ENCODE results near the gene SYNDIG1. TPM values are rescaled to one million over a fixed set of nuclear protein-coding genes. Genes with fewer than 3 reads are reported as not detected.

Gene SYNDIG1
- total RNA-seq, 4 donors from 2014 or later: 0.45 TPM; not detected in 3

- intact Hi-C loops (cut with DNase I; ENCODE audit: low total_unique reads): no loop called here
- no peak overlapping the region for H3K4me3 ChIP-seq (ENCODE audit: low read depth, poor library complexity, severe bottlenecking)
- TF ChIP-seq POLR2A (IDR thresholded peaks at IDR 0.05) (no peak), CTCF (IDR thresholded peaks at IDR 0.05) (no peak)
- DNase-seq (ENCODE audit: low spot score in 2 of 2): peak in 1 of 2 donors; percentile 78
- WGBS, 2 donors: 48 to 58% methylated on average over 11 of the region's 11 CpGs
These were observed 8.6 kb downstream of the SYNDIG1 start for GRCh38 chr20:24477831-24478547.

- DNase-seq (ENCODE audit: low spot score in 2 of 2): peak in 1 of 2 donors; percentile 66
- WGBS, 2 donors: 88 to 93% methylated on average over 7 of the region's 7 CpGs
- intact Hi-C loops (cut with DNase I; ENCODE audit: low total_unique reads): no loop called here
- H3K4me3 ChIP-seq (ENCODE audit: low read depth, poor library complexity, severe bottlenecking): no peak overlapping the region
- TF ChIP-seq POLR2A (IDR thresholded peaks at IDR 0.05): no peak
- no peak for TF ChIP-seq CTCF (IDR thresholded peaks at IDR 0.05)
These were observed 9.2 kb downstream of the SYNDIG1 start for GRCh38 chr20:24478584-24478983.

- peak in 1 of 2 donors; percentile 70 for DNase-seq (ENCODE audit: low spot score in 2 of 2)
- 92 to 97% methylated on average over 4 of the region's 4 CpGs for WGBS, 2 donors
- H3K4me3 ChIP-seq (ENCODE audit: low read depth, poor library complexity, severe bottlenecking): no peak overlapping the region
- TF ChIP-seq POLR2A (IDR thresholded peaks at IDR 0.05) (no peak), CTCF (IDR thresholded peaks at IDR 0.05) (no peak)
- intact Hi-C loops (cut with DNase I; ENCODE audit: low total_unique reads): no loop called here
These were observed 9.7 kb downstream of the SYNDIG1 start for GRCh38 chr20:24479106-24479505.

- 63 to 74% methylated on average over 4 of the region's 4 CpGs for WGBS, 2 donors
- DNase-seq (ENCODE audit: low spot score in 2 of 2): no peak
- no peak overlapping the region for H3K4me3 ChIP-seq (ENCODE audit: low read depth, poor library complexity, severe bottlenecking)
- intact Hi-C loops (cut with DNase I; ENCODE audit: low total_unique reads): no loop called here
- TF ChIP-seq CTCF (IDR thresholded peaks at IDR 0.05) (no peak), POLR2A (IDR thresholded peaks at IDR 0.05) (no peak)
These were observed 10.2 kb downstream of the SYNDIG1 start for GRCh38 chr20:24479595-24479994.

GRCh38 chr20:24480509-24480908, 11.1 kb downstream of the SYNDIG1 start:
- DNase-seq (ENCODE audit: low spot score in 2 of 2): no peak
- WGBS, 2 donors: 52 to 60% methylated on average over 4 of the region's 4 CpGs
- no peak for TF ChIP-seq POLR2A (IDR thresholded peaks at IDR 0.05)
- TF ChIP-seq CTCF (IDR thresholded peaks at IDR 0.05): no peak
- no peak overlapping the region for H3K4me3 ChIP-seq (ENCODE audit: low read depth, poor library complexity, severe bottlenecking)
- intact Hi-C loops (cut with DNase I; ENCODE audit: low total_unique reads): no loop called here

- intact Hi-C loops (cut with DNase I; ENCODE audit: low total_unique reads): no loop called here
- no peak overlapping the region for H3K4me3 ChIP-seq (ENCODE audit: low read depth, poor library complexity, severe bottlenecking)
- TF ChIP-seq CTCF (IDR thresholded peaks at IDR 0.05): no peak
- TF ChIP-seq POLR2A (IDR thresholded peaks at IDR 0.05): no peak
- no peak for DNase-seq (ENCODE audit: low spot score in 2 of 2)
- WGBS, 2 donors: 86 to 91% methylated on average over 7 of the region's 7 CpGs
These were observed 11.7 kb downstream of the SYNDIG1 start for GRCh38 chr20:24481173-24481572.

Measured in lower leg skin (tissue), 4 donors.